A549 (cell line): Measurements from ENCODE around the gene DCLK2. TPM values are rescaled to one million over a fixed set of nuclear protein-coding genes. Genes with fewer than 3 reads are reported as not detected.
A peak's percentile ranks its signal among the peaks of the same experiment; 100 is the strongest.

Source experiments
- ATAC-seq, 2 experiments: fragments of 200-7000 bp in 1 of 2; fragments of >200 bp in 1 of 2; cut with Nextera tagmentation in 1 of 2; cut with Tn5 transposase in 1 of 2; 3 replicates each; pipeline versions ENCODE4 v1.8.0 to v1.9.1; 2018 to 2020; ENCODE audit warnings: mild to moderate bottlenecking in 1 of 2, moderate library complexity in 1 of 2
- CTCF ChIA-PET: fragments of 300-600 bp; sonication (Branson Sonifier 250); formaldehyde crosslinking; extraction: SDS; loops from one replicate; lab custom pipeline; 2021; ENCODE audit warnings: antibody characterized with exemption, inconsistent platforms; lab: Yijun Ruan, JAX
- POLR2A ChIA-PET: fragments of 350-600 bp; formaldehyde crosslinking; extraction: SDS; loops from one replicate; lab custom pipeline; 2021; ENCODE audit warnings: antibody characterized with exemption, inconsistent platforms; lab: Yijun Ruan, JAX
- DNase-seq, 2 experiments: peaks; one replicate each; pipeline versions ENCODE4 v3.0.0 to v3.0.0-alpha.2; 2011 to 2016; ENCODE audit warnings: low read depth in 1 of 2, low spot score in 1 of 2
- FAIRE-seq: peaks from 2 replicates; lab custom pipeline; 2011; peaks lifted over from hg19 to GRCh38; lab: Jason Lieb, UNC
- H3K27ac ChIP-seq, 2 experiments: fragments of >200 bp; sonication (Bioruptor Twin); formaldehyde crosslinking; 3 replicates each; pipeline ENCODE4 v1.5.1; 2016 to 2017
- H3K4me1 ChIP-seq: fragments of >200 bp; sonication (Bioruptor Twin); formaldehyde crosslinking; 3 replicates; pipeline ENCODE4 v1.6.1; 2016
- H3K4me2 ChIP-seq: fragments of >200 bp; sonication (Bioruptor Twin); formaldehyde crosslinking; 3 replicates; pipeline ENCODE4 v1.6.1; 2016
- H3K4me3 ChIP-seq: fragments of >200 bp; sonication (Bioruptor Twin); formaldehyde crosslinking; 3 replicates; pipeline ENCODE4 v1.5.1; 2016
- H3K9me3 ChIP-seq: fragments of >200 bp; sonication (Bioruptor Twin); formaldehyde crosslinking; 3 replicates; pipeline ENCODE4 v1.6.1; 2016
- ATOH8 ChIP-seq: fragments of 250-450 bp; sonication (Bioruptor Pico); IDR thresholded peaks from 2 replicates; pipeline ENCODE4 v1.5.0; 2020; ENCODE audit warnings: low read depth, mild to moderate bottlenecking, moderate library complexity
- BCL3 ChIP-seq: fragments of >200 bp; sonication (Bioruptor Twin); formaldehyde crosslinking; IDR thresholded peaks from 3 replicates; pipeline ENCODE4 v1.6.1; 2016
- CBX8 ChIP-seq: fragments of 200-600 bp; sonication (generic); IDR thresholded peaks from 2 replicates; pipeline ENCODE4 v1.6.1; 2016
- CEBPB ChIP-seq, 2 experiments: fragments of >200 bp in 1 of 2; sonication (Bioruptor Twin) in 1 of 2; formaldehyde crosslinking in 1 of 2; IDR thresholded peaks; 2 replicates each; pipeline ENCODE4 v1.6.1; 2012 to 2016
- CHD2 ChIP-seq: fragments of 150-350 bp; IDR thresholded peaks from 2 replicates; pipeline ENCODE4 v1.6.1; 2014; ENCODE audit warnings: low read length; ENCODE audit not compliant: partially characterized antibody
- EHF ChIP-seq: fragments of 250-450 bp; sonication (Bioruptor Pico); IDR thresholded peaks from 2 replicates; pipeline ENCODE4 v1.5.0; 2020; ENCODE audit warnings: mild to moderate bottlenecking
- EHMT2 ChIP-seq: fragments of 200-600 bp; sonication (generic); IDR thresholded peaks from 2 replicates; pipeline ENCODE4 v1.6.1; 2016; ENCODE audit warnings: antibody characterized with exemption, low read depth, mild to moderate bottlenecking, moderate library complexity
- ELK1 ChIP-seq: fragments of 150-350 bp; IDR thresholded peaks from 2 replicates; pipeline ENCODE4 v1.6.1; 2014; ENCODE audit warnings: low read depth, mild to moderate bottlenecking, low read length
- EP300 ChIP-seq, 2 experiments: fragments of >200 bp; sonication (Bioruptor Twin); formaldehyde crosslinking; IDR thresholded peaks; 2 replicates in 1 of 2; 3 replicates in 1 of 2; pipeline ENCODE4 v1.6.1; 2016 to 2017
- ESRRA ChIP-seq: fragments of 150-350 bp; IDR thresholded peaks from 2 replicates; pipeline ENCODE4 v1.6.1; 2014; ENCODE audit warnings: mild to moderate bottlenecking, low read length, borderline replicate concordance
- FOSL2 ChIP-seq, 2 experiments: fragments of 450-650 bp in 1 of 2; fragments of >200 bp in 1 of 2; sonication (Bioruptor Twin) in 1 of 2; formaldehyde crosslinking; IDR thresholded peaks; 2 replicates each; pipeline versions ENCODE4 v1.5.0 to v1.6.1; 2016 to 2020; ENCODE audit warnings: mild to moderate bottlenecking in 1 of 2, moderate library complexity in 1 of 2
- FOXS1 ChIP-seq: fragments of 250-450 bp; sonication (Bioruptor Pico); IDR thresholded peaks from 2 replicates; pipeline ENCODE4 v1.5.0; 2020; ENCODE audit warnings: mild to moderate bottlenecking, moderate library complexity
- GATA3 ChIP-seq: IDR thresholded peaks from 2 replicates; pipeline ENCODE4 v1.6.1; 2012; ENCODE audit warnings: borderline replicate concordance
- HDAC2 ChIP-seq: fragments of 200-600 bp; sonication (generic); IDR thresholded peaks from 2 replicates; pipeline ENCODE4 v1.6.1; 2016
- HES2 ChIP-seq: fragments of >200 bp; sonication (Bioruptor Twin); formaldehyde crosslinking; IDR thresholded peaks from 2 replicates; pipeline ENCODE4 v1.6.1; 2016
- HEYL ChIP-seq: fragments of 250-450 bp; sonication (Bioruptor Pico); IDR thresholded peaks from 2 replicates; pipeline ENCODE4 v1.8.0; 2021; ENCODE audit warnings: mild to moderate bottlenecking, moderate library complexity
- HOXA7 ChIP-seq: fragments of 250-450 bp; sonication (Bioruptor Pico); IDR thresholded peaks from 2 replicates; pipeline ENCODE4 v1.5.0; 2020; ENCODE audit warnings: mild to moderate bottlenecking, moderate library complexity
- HOXB13 ChIP-seq: fragments of 250-450 bp; sonication (Bioruptor Pico); IDR thresholded peaks from 2 replicates; pipeline ENCODE4 v1.5.0; 2020; ENCODE audit warnings: low read depth, mild to moderate bottlenecking, moderate library complexity
- HOXB5 ChIP-seq: fragments of 250-450 bp; sonication (Bioruptor Pico); IDR thresholded peaks from 2 replicates; pipeline ENCODE4 v1.5.0; 2020; ENCODE audit warnings: mild to moderate bottlenecking, moderate library complexity
- JUN ChIP-seq, 2 experiments: fragments of >200 bp; sonication (Bioruptor Twin); formaldehyde crosslinking; IDR thresholded peaks; 2 replicates in 1 of 2; 3 replicates in 1 of 2; pipeline ENCODE4 v1.6.1; 2016 to 2017
- JUNB ChIP-seq: fragments of >200 bp; sonication (Bioruptor Twin); formaldehyde crosslinking; IDR thresholded peaks from 2 replicates; pipeline ENCODE4 v1.6.1; 2016
- KDM1A ChIP-seq: fragments of 200-600 bp; sonication (generic); IDR thresholded peaks from 2 replicates; pipeline ENCODE4 v1.6.1; 2016; ENCODE audit warnings: low read depth, mild to moderate bottlenecking
- MAX ChIP-seq: IDR thresholded peaks from 2 replicates; pipeline ENCODE4 v1.6.1; 2012
- MAZ ChIP-seq: fragments of 150-350 bp; IDR thresholded peaks from 2 replicates; pipeline ENCODE4 v1.6.1; 2014; ENCODE audit warnings: antibody characterized with exemption, low read depth, low read length, borderline replicate concordance
- MYC ChIP-seq: IDR thresholded peaks from 2 replicates; pipeline ENCODE4 v1.6.1; 2012; ENCODE audit warnings: mild to moderate bottlenecking, inconsistent platforms, low read length, improper control_type of control experiment, borderline replicate concordance
- NR3C1 ChIP-seq: fragments of >200 bp; sonication (Bioruptor Twin); formaldehyde crosslinking; IDR thresholded peaks from 3 replicates; pipeline ENCODE4 v1.6.1; 2017
- PBX3 ChIP-seq: IDR thresholded peaks from 2 replicates; pipeline ENCODE4 v1.6.1; 2012
- PHF8 ChIP-seq: fragments of 200-600 bp; sonication (generic); IDR thresholded peaks from 2 replicates; pipeline ENCODE4 v1.6.1; 2016; ENCODE audit warnings: low read depth, mild to moderate bottlenecking, antibody characterized with exemption, moderate library complexity, borderline replicate concordance
- POLR2AphosphoS2 ChIP-seq: conservative IDR thresholded peaks from 2 replicates; pipeline ENCODE4 v1.6.1; 2012; ENCODE audit warnings: low read length, improper control_type of control experiment, inconsistent platforms
- RAD21 ChIP-seq, 2 experiments: fragments of >200 bp in 1 of 2; sonication (Bioruptor Twin) in 1 of 2; formaldehyde crosslinking in 1 of 2; IDR thresholded peaks in 1 of 2; conservative IDR thresholded peaks in 1 of 2; 2 replicates in 1 of 2; 3 replicates in 1 of 2; pipeline ENCODE4 v1.6.1; 2012 to 2018; ENCODE audit warnings: inconsistent platforms in 1 of 2
- RNF2 ChIP-seq: fragments of 200-600 bp; sonication (generic); IDR thresholded peaks from 2 replicates; pipeline ENCODE4 v1.6.1; 2016; ENCODE audit warnings: low read depth, mild to moderate bottlenecking, antibody characterized with exemption, moderate library complexity, borderline replicate concordance
- SMC3 ChIP-seq: fragments of >200 bp; sonication (Bioruptor Twin); formaldehyde crosslinking; IDR thresholded peaks from 3 replicates; pipeline ENCODE4 v1.6.1; 2018; ENCODE audit warnings: inconsistent platforms
- SREBF2 ChIP-seq: fragments of 450-650 bp; IDR thresholded peaks from 2 replicates; pipeline ENCODE4 v1.6.1; 2014; ENCODE audit warnings: mild to moderate bottlenecking, moderate library complexity
- TFCP2L1 ChIP-seq: fragments of 250-450 bp; sonication (Bioruptor Pico); IDR thresholded peaks from 2 replicates; pipeline ENCODE4 v1.5.0; 2021; ENCODE audit warnings: mild to moderate bottlenecking
- TP53 ChIP-seq: fragments of 250-450 bp; sonication (Bioruptor Pico); IDR thresholded peaks from 2 replicates; pipeline ENCODE4 v1.5.0; 2021; ENCODE audit warnings: mild to moderate bottlenecking, moderate library complexity
- ZC3H11A ChIP-seq: fragments of 450-650 bp; IDR thresholded peaks from 2 replicates; pipeline ENCODE4 v1.6.1; 2014; ENCODE audit warnings: antibody characterized with exemption, mild to moderate bottlenecking
- ZFP36 ChIP-seq: fragments of 450-650 bp; IDR thresholded peaks from 2 replicates; pipeline ENCODE4 v1.6.1; 2014; ENCODE audit warnings: borderline replicate concordance; ENCODE audit not compliant: partially characterized antibody
- ZNF302 ChIP-seq: fragments of 250-450 bp; sonication (Bioruptor Pico); IDR thresholded peaks from 2 replicates; pipeline ENCODE4 v1.9.0; 2021; ENCODE audit warnings: inconsistent platforms, mild to moderate bottlenecking, moderate library complexity
- WGBS: methylation state at CpG from one replicate; pipeline ENCODE4 v1.1.6; 2017; ENCODE audit errors: missing lambda C conversion rate; 5-methylcytosine and 5-hydroxymethylcytosine counted together
- polyA plus RNA-seq, 4 experiments: library from polyadenylated mRNA; depleted of rRNA in 3 of 4; stranded (reverse); fragments of >200 nt; fragmentation: RNase III in 1 of 4; extraction: RNeasy Plus Mini Kit Qiagen cat#74134 plus additional on column Dnase treatment in 1 of 4; gene quantifications; 2 replicates in 3 of 4; 3 replicates in 1 of 4; pipeline ENCODE4 v1.2.3, GENCODE V29; 2011 to 2017

The DCLK2 gene
- polyA plus RNA-seq, 2 of the 4 experiments (the other 2 are of a cell fraction): 8.1 to 11.6 TPM

- H3K27ac ChIP-seq: peak overlapping the region; percentile 85 to 88
- ATAC-seq (peak; percentile 75 to 83; a peak in 5 of 6 replicates), FAIRE-seq (peak; percentile 95), DNase-seq (peak; percentile 46 to 83)
- CTCF ChIA-PET: no interaction called here
- peaks cover 53% of the 10 kb centered on the region for H3K4me1 ChIP-seq
- H3K9me3 ChIP-seq: no peaks in the 10 kb centered on the region
- 4% methylated on average over 6 of the region's 6 CpGs for WGBS
- H3K4me2 ChIP-seq: peak overlapping the region; percentile 82
- POLR2A ChIA-PET: no interaction called here
- peak overlapping the region; percentile 23; the same call in 1 of the 3 replicates for H3K4me3 ChIP-seq
- TF ChIP-seq CEBPB (IDR thresholded peaks at IDR 0.05): peak in 1 of 2 experiments; percentile 48; a peak in 1 of 4 replicates
- TF ChIP-seq BCL3: no peak
- TF ChIP-seq SREBF2: no peak
- TF ChIP-seq NR3C1: no peak
- peak; percentile 81; the same call in 1 of the 2 replicates for TF ChIP-seq GATA3
- TF ChIP-seq TP53 (CRISPR knock-in tag): no peak
- no peak for TF ChIP-seq RNF2
- TF ChIP-seq ZC3H11A: no peak
- no peak for TF ChIP-seq CBX8
- no peak for TF ChIP-seq HES2
- no peak for TF ChIP-seq HDAC2
- no peak for TF ChIP-seq MAZ
- no peak for TF ChIP-seq HOXB5 (CRISPR knock-in tag)
- TF ChIP-seq HEYL: no peak
- no peak for TF ChIP-seq CHD2
- TF ChIP-seq TFCP2L1 (CRISPR knock-in tag): no peak
- TF ChIP-seq ATOH8 (CRISPR knock-in tag): no peak
- no peak for TF ChIP-seq HOXA7 (CRISPR knock-in tag)
- TF ChIP-seq PHF8: no peak
- no peak for TF ChIP-seq KDM1A
- no peak for TF ChIP-seq POLR2AphosphoS2
- 0 out of 2 replicates have a peak, but pooled peaks have one; percentile 31 for TF ChIP-seq MAX
- TF ChIP-seq EHF (CRISPR knock-in tag): no peak
- TF ChIP-seq ZNF302: no peak
- TF ChIP-seq EHMT2: no peak
- TF ChIP-seq MYC: no peak
- TF ChIP-seq ZFP36: no peak
- TF ChIP-seq PBX3: no peak
- TF ChIP-seq SMC3: no peak
- TF ChIP-seq JUN (IDR thresholded peaks at IDR 0.05): no peak
- peak; percentile 78 for TF ChIP-seq JUNB
- TF ChIP-seq EP300 (IDR thresholded peaks at IDR 0.05): peak in 1 of 2 experiments; percentile 36; a peak in 1 of 5 replicates
- TF ChIP-seq ELK1: no peak
- no peak for TF ChIP-seq RAD21 (conservative IDR thresholded peaks at IDR 0.05 in 1 of 2, IDR thresholded peaks at IDR 0.05 in 1 of 2)
- peak; percentile 77 for TF ChIP-seq FOSL2 (IDR thresholded peaks at IDR 0.05)
- peak; percentile 93 for TF ChIP-seq FOSL2 (CRISPR knock-in tag; IDR thresholded peaks at IDR 0.05)
- no peak for TF ChIP-seq FOXS1
- TF ChIP-seq HOXB13 (CRISPR knock-in tag): no peak
- TF ChIP-seq ESRRA: no peak
These were observed 159.0 kb downstream of the DCLK2 start for GRCh38 chr4:150237110-150237872.
